ENCODE data around the gene CD247. TPM values are rescaled to one million over a fixed set of nuclear protein-coding genes. Genes with fewer than 3 reads are reported as not detected.

Gene CD247
- 1,000 to 10,000 TPM; 1,027 to 1,374 (median 1,309) TPM for total RNA-seq
- total RNA-seq (2013), result 583 TPM

DNA sequence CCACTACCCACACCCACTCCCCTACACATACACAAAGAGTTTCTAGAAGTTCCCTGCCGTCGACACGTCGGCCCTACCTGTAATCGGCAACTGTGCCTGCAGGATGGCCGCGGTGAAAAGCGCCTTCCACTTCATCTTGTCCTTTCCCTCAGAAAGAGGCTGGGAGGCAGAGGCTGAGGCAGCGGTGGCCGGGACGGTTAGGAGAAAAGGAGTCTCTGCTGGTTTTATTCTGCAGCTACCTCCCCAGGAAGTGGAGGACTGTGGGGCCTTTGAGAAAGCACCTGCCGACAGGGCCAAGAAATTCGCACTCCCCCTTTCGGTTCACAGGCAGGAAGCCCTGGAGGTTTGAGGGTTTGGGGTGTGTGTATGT lies at the start of gene CD247:
Gene CD247 (minus strand): TSS at position 199 of the 370 bp plus-strand sequence. CDS start 64 bp downstream, at position 135.
- H3K27ac ChIP-seq (ENCODE audit: low read length), result peak within 1 kb of the TSS; percentile 97
- WGBS (ENCODE audit: insufficient coverage), result 28% methylated on average over 14 of the region's 14 CpGs
- Mint-ChIP-seq H3K27ac (peak within 1 kb of the TSS; percentile 91 to 100), H3K4me1 (peaks cover 49 to 58% of the 10 kb centered on the region in 2 donors), H3K36me3 (peaks cover 25% of the 10 kb centered on the region), H3K4me3 (peak within 1 kb of the TSS; percentile 95), H3K27me3 (ENCODE audit: low read depth in 2 of 2) (no peaks in the 10 kb centered on the region), H3K9me3 (no peaks in the 10 kb centered on the region)
- H3K4me3 ChIP-seq (ENCODE audit: low read length), result peak within 1 kb of the TSS; percentile 96
- ATAC-seq (peak; percentile 55 to 79 (median 73)), DNase-seq (peak; percentile 75 to 93)
- TF ChIP-seq CTCF (IDR thresholded peaks at IDR 0.05), result no peak
- H3K36me3 ChIP-seq (ENCODE audit: control insufficient read depth, insufficient read depth, low read length), result peaks cover 30% of the 10 kb centered on the region
- intact Hi-C loops (cut with micrococcal nuclease), result loop anchor here (1.0 to 5.0 kb wide), 4 partner anchors 64 to 296 kb away; partner anchors contain the start of gene POU2F1
- H3K4me1 ChIP-seq (ENCODE audit: control insufficient read depth, insufficient read depth, low read length), result peaks cover 36% of the 10 kb centered on the region
- H3K27me3 ChIP-seq (ENCODE audit: control insufficient read depth, insufficient read depth, low read length), result no peaks in the 10 kb centered on the region
- no peaks in the 10 kb centered on the region for H3K9me3 ChIP-seq (ENCODE audit: control insufficient read depth, insufficient read depth, low read length)

- H3K9me3 Mint-ChIP-seq, result no peaks in the 10 kb centered on the region
- DNase-seq (no peak), ATAC-seq (no peak)
- H3K4me3 Mint-ChIP-seq, result no peak overlapping the region
- no peak overlapping the region for H3K27ac Mint-ChIP-seq
- no peak overlapping the region for H3K27ac ChIP-seq (ENCODE audit: low read length)
- H3K9me3 ChIP-seq (ENCODE audit: control insufficient read depth, insufficient read depth, low read length), result no peaks in the 10 kb centered on the region
- H3K4me3 ChIP-seq (ENCODE audit: low read length), result no peak overlapping the region
- no peaks in the 10 kb centered on the region for H3K4me1 ChIP-seq (ENCODE audit: control insufficient read depth, insufficient read depth, low read length)
- no peaks in the 10 kb centered on the region for H3K36me3 ChIP-seq (ENCODE audit: control insufficient read depth, insufficient read depth, low read length)
- H3K4me1 Mint-ChIP-seq, result no peaks in the 10 kb centered on the region
- TF ChIP-seq CTCF (IDR thresholded peaks at IDR 0.05), result no peak
- H3K27me3 ChIP-seq (ENCODE audit: control insufficient read depth, insufficient read depth, low read length), result no peaks in the 10 kb centered on the region
- intact Hi-C loops (cut with micrococcal nuclease), result no loop called here
- peaks cover 0 to 4% of the 10 kb centered on the region in 2 donors for H3K27me3 Mint-ChIP-seq (ENCODE audit: low read depth in 2 of 2)
- no peaks in the 10 kb centered on the region for H3K36me3 Mint-ChIP-seq
- WGBS (ENCODE audit: insufficient coverage), result 86% methylated on average over 4 of the region's 5 CpGs
These were observed 49.3 kb upstream of the CD247 start for GRCh38 chr1:167567663-167568062.

DNA sequence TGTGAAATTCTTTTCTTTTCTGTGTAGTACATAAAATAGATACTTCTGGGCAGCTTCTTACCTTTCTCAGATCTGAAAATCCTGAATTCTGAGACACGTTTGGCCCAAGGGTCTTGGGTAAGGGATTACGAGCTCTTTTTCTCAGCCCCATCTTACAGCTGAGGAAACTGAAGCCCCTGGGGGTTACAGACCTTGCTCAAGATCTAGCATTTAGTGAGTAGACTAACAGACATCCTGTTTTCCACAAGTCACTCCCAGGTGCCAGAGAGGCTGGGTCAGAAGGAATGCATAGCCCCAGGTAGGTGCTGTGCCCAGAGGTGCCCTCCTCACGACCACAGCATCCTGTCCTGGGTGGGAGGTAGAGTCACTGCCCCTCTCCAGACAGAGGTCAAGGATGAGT lies 48.4 kb upstream of the CD247 start:
- no peaks in the 10 kb centered on the region for H3K9me3 ChIP-seq (ENCODE audit: control insufficient read depth, insufficient read depth, low read length)
- no peak overlapping the region for H3K4me3 ChIP-seq (ENCODE audit: low read length)
- ATAC-seq, result no peak
- Mint-ChIP-seq H3K27me3 (ENCODE audit: low read depth in 2 of 2) (peaks cover 0 to 4% of the 10 kb centered on the region in 2 donors), H3K9me3 (no peaks in the 10 kb centered on the region), H3K4me1 (no peaks in the 10 kb centered on the region), H3K27ac (no peak overlapping the region), H3K36me3 (no peaks in the 10 kb centered on the region), H3K4me3 (no peak overlapping the region)
- H3K4me1 ChIP-seq (ENCODE audit: control insufficient read depth, insufficient read depth, low read length), result no peaks in the 10 kb centered on the region
- no peak for DNase-seq
- H3K36me3 ChIP-seq (ENCODE audit: control insufficient read depth, insufficient read depth, low read length), result no peaks in the 10 kb centered on the region
- 73% methylated on average over 3 of the region's 3 CpGs for WGBS (ENCODE audit: insufficient coverage)
- no peaks in the 10 kb centered on the region for H3K27me3 ChIP-seq (ENCODE audit: control insufficient read depth, insufficient read depth, low read length)
- no peak for TF ChIP-seq CTCF (IDR thresholded peaks at IDR 0.05)
- H3K27ac ChIP-seq (ENCODE audit: low read length), result no peak overlapping the region
- intact Hi-C loops (cut with micrococcal nuclease), result no loop called here

DNA sequence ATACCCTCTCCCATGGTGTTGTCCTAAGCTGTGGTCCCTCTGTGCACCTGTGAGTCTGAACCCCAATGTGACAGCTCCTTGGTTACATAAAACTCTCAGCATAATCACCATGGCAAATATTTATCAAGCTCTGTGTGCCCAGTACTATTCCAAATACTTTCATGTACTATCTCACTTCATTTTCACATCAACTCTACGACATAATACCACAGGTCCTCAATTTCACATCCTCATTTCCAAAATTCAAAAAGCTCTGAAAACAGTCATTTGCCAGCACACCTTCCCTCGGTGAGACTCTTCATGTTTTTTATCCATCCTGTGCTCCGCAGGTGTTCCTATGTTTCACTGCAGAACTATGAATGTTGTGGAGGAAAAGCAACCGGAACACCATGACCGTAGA lies 47.6 kb upstream of the CD247 start:
- Histone ChIP-seq H3K27me3 (ENCODE audit: control insufficient read depth, insufficient read depth, low read length) (no peaks in the 10 kb centered on the region), H3K4me1 (ENCODE audit: control insufficient read depth, insufficient read depth, low read length) (no peaks in the 10 kb centered on the region), H3K27ac (ENCODE audit: low read length) (no peak overlapping the region), H3K36me3 (ENCODE audit: control insufficient read depth, insufficient read depth, low read length) (no peaks in the 10 kb centered on the region), H3K9me3 (ENCODE audit: control insufficient read depth, insufficient read depth, low read length) (no peaks in the 10 kb centered on the region), H3K4me3 (ENCODE audit: low read length) (no peak overlapping the region)
- peaks cover 0 to 6% of the 10 kb centered on the region in 2 donors for H3K27me3 Mint-ChIP-seq (ENCODE audit: low read depth in 2 of 2)
- no peaks in the 10 kb centered on the region for H3K4me1 Mint-ChIP-seq
- no peak overlapping the region for H3K4me3 Mint-ChIP-seq
- H3K36me3 Mint-ChIP-seq, result no peaks in the 10 kb centered on the region
- 81% methylated on average over 5 of the region's 5 CpGs for WGBS (ENCODE audit: insufficient coverage)
- ATAC-seq, result no peak
- intact Hi-C loops (cut with micrococcal nuclease), result no loop called here
- no peaks in the 10 kb centered on the region for H3K9me3 Mint-ChIP-seq
- TF ChIP-seq CTCF (IDR thresholded peaks at IDR 0.05), result no peak
- no peak for DNase-seq
- H3K27ac Mint-ChIP-seq, result no peak overlapping the region
